SU-DHL-6 (cell line): Measurements from ENCODE around the gene OR5H15.

Experiments
- H2AFZ ChIP-seq: fragments of 200-600 bp; sonication (generic); 2 replicates; pipeline ENCODE4 v1.6.1; 2014; ENCODE audit warnings: low read depth, mild to moderate bottlenecking, moderate library complexity, mixed read lengths, antibody characterized with exemption, low read length; ENCODE audit not compliant: severe bottlenecking
- H3F3A ChIP-seq: fragments of 200-600 bp; shearing (Covaris generic); 2 replicates; pipeline ENCODE4 v1.6.0; 2016; ENCODE audit warnings: antibody characterized with exemption, mild to moderate bottlenecking; ENCODE audit not compliant: insufficient read depth
- H3K27ac ChIP-seq: fragments of 200-600 bp; sonication (generic); 2 replicates; pipeline ENCODE4 v1.5.1; 2016; ENCODE audit warnings: low read depth, mild to moderate bottlenecking, low read length, moderate library complexity, mixed read lengths
- H3K27me3 ChIP-seq: fragments of 200-600 bp; sonication (generic), shearing (Covaris generic); 2 replicates; pipeline ENCODE4 v1.6.0; 2014; ENCODE audit warnings: mild to moderate bottlenecking, low read length
- H3K36me3 ChIP-seq: fragments of 200-600 bp; sonication (generic); 2 replicates; pipeline ENCODE4 v1.6.1; 2014; ENCODE audit warnings: mild to moderate bottlenecking, low read length, mixed read lengths
- H3K4me2 ChIP-seq: fragments of 300-600, 200-600 bp; shearing (Covaris generic), sonication (generic); 2 replicates; pipeline ENCODE4 v1.6.0; 2014; ENCODE audit warnings: low read length, low read depth, mild to moderate bottlenecking; ENCODE audit not compliant: poor library complexity, severe bottlenecking
- H3K4me3 ChIP-seq: fragments of 200-600 bp; sonication (generic); 2 replicates; pipeline ENCODE4 v1.5.1; 2014; ENCODE audit warnings: antibody characterized with exemption, low read length, mild to moderate bottlenecking, mixed read lengths; ENCODE audit not compliant: insufficient read depth, poor library complexity, severe bottlenecking
- H3K79me2 ChIP-seq: fragments of 200-600 bp; sonication (generic); 2 replicates; pipeline ENCODE4 v1.6.1; 2014; ENCODE audit warnings: mild to moderate bottlenecking, low read length, moderate library complexity; ENCODE audit not compliant: insufficient read depth
- H3K9ac ChIP-seq: fragments of 200-600 bp; sonication (generic); 2 replicates; pipeline ENCODE4 v1.7.0; 2014; ENCODE audit warnings: mild to moderate bottlenecking, low read length
- H3K9me2 ChIP-seq: fragments of 200-600 bp; sonication (generic); replicated peaks from 2 replicates; pipeline ENCODE4 v1.6.1; 2014; ENCODE audit warnings: low read length; ENCODE audit not compliant: insufficient read depth
- H3K9me3 ChIP-seq: fragments of 200-600 bp; sonication (generic); 2 replicates; pipeline ENCODE4 v1.6.1; 2014; ENCODE audit warnings: low read length, mixed read lengths; ENCODE audit not compliant: insufficient read depth
- H4K20me1 ChIP-seq: fragments of 200-600 bp; sonication (generic); 2 replicates; pipeline ENCODE4 v1.6.1; 2014; ENCODE audit warnings: low read depth, mild to moderate bottlenecking, antibody characterized with exemption, low read length, moderate library complexity, mixed read lengths
- CTCF ChIP-seq: fragments of 200-600 bp; sonication (generic); IDR thresholded peaks from one replicate; pipeline ENCODE4 v1.5.1; 2017; ENCODE audit warnings: antibody characterized with exemption, mild to moderate bottlenecking, low read length, moderate library complexity; ENCODE audit not compliant: insufficient read depth, poor library complexity, severe bottlenecking
- EZH2phosphoT487 ChIP-seq: fragments of 200-600 bp; sonication (generic), shearing (Covaris generic); conservative IDR thresholded peaks from 2 replicates; pipeline ENCODE4 v1.6.1; 2018; ENCODE audit warnings: mild to moderate bottlenecking, antibody characterized with exemption, low read length, moderate library complexity, mixed read lengths

Gene OR5H15

GRCh38 chr3:98180319-98180890 is 13.9 kb downstream of the OR5H15 start:
- Histone ChIP-seq H2AFZ (no peak overlapping the region), H3F3A (no peaks in the 10 kb centered on the region), H3K27ac (no peak overlapping the region), H3K4me2 (no peak overlapping the region), H3K4me3 (no peak overlapping the region), H3K9me3 (no peaks in the 10 kb centered on the region), H3K27me3 (no peaks in the 10 kb centered on the region), H4K20me1 (no peaks in the 10 kb centered on the region), H3K36me3 (no peaks in the 10 kb centered on the region), H3K9ac (no peak overlapping the region), H3K79me2 (no peaks in the 10 kb centered on the region), H3K9me2 (no peaks in the 10 kb centered on the region)
- no peak for TF ChIP-seq CTCF
- TF ChIP-seq EZH2phosphoT487, result no peak

- no peaks in the 10 kb centered on the region for H3F3A ChIP-seq
- H3K27ac ChIP-seq, result no peak overlapping the region
- H3K9ac ChIP-seq, result no peak overlapping the region
- no peaks in the 10 kb centered on the region for H3K36me3 ChIP-seq
- no peaks in the 10 kb centered on the region for H3K79me2 ChIP-seq
- H4K20me1 ChIP-seq, result no peaks in the 10 kb centered on the region
- no peak overlapping the region for H3K4me3 ChIP-seq
- H3K9me2 ChIP-seq, result no peaks in the 10 kb centered on the region
- no peaks in the 10 kb centered on the region for H3K9me3 ChIP-seq
- TF ChIP-seq CTCF (no peak), EZH2phosphoT487 (no peak)
- no peaks in the 10 kb centered on the region for H3K27me3 ChIP-seq
- no peak overlapping the region for H3K4me2 ChIP-seq
- H2AFZ ChIP-seq, result no peak overlapping the region
These were observed 15.7 kb downstream of the OR5H15 start for GRCh38 chr3:98182196-98182595.

GRCh38 chr3:98185180-98185579 is 18.7 kb downstream of the OR5H15 start:
- H3K27me3 ChIP-seq, result no peaks in the 10 kb centered on the region

More at GRCh38 chr3:98185180-98185579, 18.7 kb downstream of the OR5H15 start:
- TF ChIP-seq CTCF (no peak), EZH2phosphoT487 (no peak)
- no peak overlapping the region for H3K27ac ChIP-seq
- H3F3A ChIP-seq, result no peaks in the 10 kb centered on the region
- no peaks in the 10 kb centered on the region for H4K20me1 ChIP-seq
- H3K4me3 ChIP-seq, result no peak overlapping the region
- H2AFZ ChIP-seq, result no peak overlapping the region
- H3K9ac ChIP-seq, result no peak overlapping the region
- H3K4me2 ChIP-seq, result no peak overlapping the region
- no peaks in the 10 kb centered on the region for H3K79me2 ChIP-seq
- no peaks in the 10 kb centered on the region for H3K9me3 ChIP-seq
- no peaks in the 10 kb centered on the region for H3K36me3 ChIP-seq
- no peaks in the 10 kb centered on the region for H3K9me2 ChIP-seq
